HL-60 (cell line): ENCODE data around the gene CTNS.

Experiments used
- DNase-seq, 2 experiments: peaks; one replicate each; pipeline ENCODE4 v3.0.0-alpha.2; 2010 to 2020; ENCODE audit warnings: low read depth in 1 of 2, low spot score in 1 of 2
- H3K27ac ChIP-seq: fragments of 250-450 bp; sonication (Bioruptor Pico); replicated peaks from 2 replicates; pipeline ENCODE4 v1.5.1; 2020; ENCODE audit warnings: mild to moderate bottlenecking, moderate library complexity
- H3K27me3 ChIP-seq: fragments of 250-450 bp; sonication (Bioruptor Pico); 2 replicates; pipeline ENCODE4 v1.5.1; 2021; ENCODE audit warnings: mild to moderate bottlenecking, moderate library complexity; ENCODE audit not compliant: insufficient read depth, poor library complexity, severe bottlenecking
- H3K4me3 ChIP-seq: replicated peaks from 2 replicates; pipeline ENCODE4 v1.5.1; 2011; ENCODE audit warnings: mild to moderate bottlenecking, control low read depth, low read length; ENCODE audit not compliant: insufficient read depth
- CTCF ChIP-seq: IDR thresholded peaks from one replicate; pipeline ENCODE4 v1.5.1; 2011; ENCODE audit warnings: low read length, control low read depth, inconsistent platforms; ENCODE audit not compliant: insufficient read depth
- GABPA ChIP-seq: IDR thresholded peaks from 2 replicates; pipeline ENCODE4 v1.6.1; 2012; ENCODE audit warnings: low read depth
- POLR2AphosphoS5 ChIP-seq: IDR thresholded peaks from 2 replicates; pipeline ENCODE4 v1.6.1; 2012; ENCODE audit warnings: low read depth
- REST ChIP-seq: IDR thresholded peaks from 2 replicates; pipeline ENCODE4 v1.6.1; 2012; ENCODE audit warnings: low read depth; ENCODE audit not compliant: insufficient replicate concordance
- SPI1 ChIP-seq: IDR thresholded peaks from 2 replicates; pipeline ENCODE4 v1.6.1; 2012; ENCODE audit warnings: low read depth, mild to moderate bottlenecking, borderline replicate concordance

The CTNS gene

GRCh38 chr17:3683054-3683511, 46.5 kb downstream of the CTNS start:
- H3K4me3 ChIP-seq: no peak overlapping the region
- TF ChIP-seq REST (no peak), CTCF (peak; percentile 39)
- no peak overlapping the region for H3K27ac ChIP-seq
- H3K27me3 ChIP-seq: no peaks in the 10 kb centered on the region
- peak in 1 of 2 experiments; percentile 18 for DNase-seq

GRCh38 chr17:3685174-3685573, 48.6 kb downstream of the CTNS start:
- no peaks in the 10 kb centered on the region for H3K27me3 ChIP-seq
- H3K27ac ChIP-seq: no peak overlapping the region
- no peak overlapping the region for H3K4me3 ChIP-seq
- no peak for DNase-seq
- TF ChIP-seq GABPA (no peak), SPI1 (no peak), CTCF (no peak), POLR2AphosphoS5 (no peak), REST (no peak)

- Histone ChIP-seq H3K27me3 (no peaks in the 10 kb centered on the region), H3K27ac (no peak overlapping the region), H3K4me3 (no peak overlapping the region)
- DNase-seq: no peak
- TF ChIP-seq SPI1 (no peak), POLR2AphosphoS5 (no peak), CTCF (no peak)
Measured at GRCh38 chr17:3688027-3688553, 51.5 kb downstream of the CTNS start.

- no peaks in the 10 kb centered on the region for H3K27me3 ChIP-seq
- no peak for TF ChIP-seq POLR2AphosphoS5
- no peak for TF ChIP-seq REST
- no peak for TF ChIP-seq CTCF
- no peak for TF ChIP-seq GABPA
- TF ChIP-seq SPI1: no peak
- no peak overlapping the region for H3K4me3 ChIP-seq
- no peak for DNase-seq
- H3K27ac ChIP-seq: no peak overlapping the region
Measured at GRCh38 chr17:3688852-3689261, 52.3 kb downstream of the CTNS start.
